SU-DHL-6 (cell line): Measurements from ENCODE around the gene LAMTOR5.

Experiments used
- CTCF ChIP-seq: fragments of 200-600 bp; sonication (generic); IDR thresholded peaks from one replicate; pipeline ENCODE4 v1.5.1; 2017; ENCODE audit warnings: antibody characterized with exemption, mild to moderate bottlenecking, low read length, moderate library complexity; ENCODE audit not compliant: insufficient read depth, poor library complexity, severe bottlenecking
- EZH2phosphoT487 ChIP-seq: fragments of 200-600 bp; sonication (generic), shearing (Covaris generic); conservative IDR thresholded peaks from 2 replicates; pipeline ENCODE4 v1.6.1; 2018; ENCODE audit warnings: mild to moderate bottlenecking, antibody characterized with exemption, low read length, moderate library complexity, mixed read lengths

- TF ChIP-seq CTCF (no peak), EZH2phosphoT487 (no peak)
Observed at GRCh38 chr1:110390692-110391245, 16.7 kb downstream of the LAMTOR5 start, which contains the start of gene SLC16A4.
